ENCODE measurements around the gene TRAPPC12. TPM values are rescaled to one million over a fixed set of nuclear protein-coding genes. Genes with fewer than 3 reads are reported as not detected.

The TRAPPC12 gene
- total RNA-seq, 1 experiment from 2014 or later: 72.8 TPM

- Mint-ChIP-seq H3K9me3 (no peaks in the 10 kb centered on the region), H3K4me3 (no peak overlapping the region), H3K27me3 (ENCODE audit: low read depth) (no peaks in the 10 kb centered on the region), H3K4me1 (peaks cover 17% of the 10 kb centered on the region), H3K36me3 (peaks cover 22% of the 10 kb centered on the region), H3K27ac (no peak overlapping the region)
- ATAC-seq: no peak
- DNase-seq (ENCODE audit: low spot score): no peak
- TF ChIP-seq NR3C1 (CRISPR knock-in tag; conservative IDR thresholded peaks at IDR 0.05; ENCODE audit: low read depth) (no peak), E2F1 (CRISPR knock-in tag; IDR thresholded peaks at IDR 0.05) (no peak), E2F4 (CRISPR knock-in tag; IDR thresholded peaks at IDR 0.05; ENCODE audit: borderline replicate concordance, low read depth) (no peak), ESRRA (CRISPR knock-in tag; IDR thresholded peaks at IDR 0.05; ENCODE audit: borderline replicate concordance) (no peak)
- CTCF ChIA-PET: no interaction called here
- POLR2A ChIA-PET: no interaction called here
Measured at GRCh38 chr2:3457524-3458395, 78.3 kb downstream of the TRAPPC12 start.

GRCh38 chr2:3458396-3459184 lies 79.1 kb downstream of the TRAPPC12 start:
- H3K9me3 Mint-ChIP-seq: no peaks in the 10 kb centered on the region
- ChIA-PET POLR2A (no interaction called here), CTCF (interaction anchor here (0.9 to 5.1 kb wide), 2 partner anchors 15 to 48 kb away, joined by 3 to 30 read pairs; no protein-coding TSS in a partner anchor)
- DNase-seq (ENCODE audit: low spot score) (no peak), ATAC-seq (no peak)
- TF ChIP-seq TP53 (CRISPR knock-in tag; IDR thresholded peaks at IDR 0.05): no peak
- no peak for TF ChIP-seq CREB1 (CRISPR knock-in tag; IDR thresholded peaks at IDR 0.05)
- no peak for TF ChIP-seq ATF6 (CRISPR knock-in tag; IDR thresholded peaks at IDR 0.05)
- no peak for TF ChIP-seq NR3C1 (CRISPR knock-in tag; conservative IDR thresholded peaks at IDR 0.05; ENCODE audit: low read depth)
- no peak for TF ChIP-seq ATF3 (CRISPR knock-in tag; conservative IDR thresholded peaks at IDR 0.05)
- no peak for TF ChIP-seq ZNF423 (CRISPR knock-in tag; IDR thresholded peaks at IDR 0.05)
- no peak for TF ChIP-seq JAZF1 (CRISPR knock-in tag; IDR thresholded peaks at IDR 0.05)
- TF ChIP-seq GABPB1 (CRISPR knock-in tag; IDR thresholded peaks at IDR 0.05): no peak
- TF ChIP-seq ESRRA (CRISPR knock-in tag; IDR thresholded peaks at IDR 0.05; ENCODE audit: borderline replicate concordance): no peak
- no peak for TF ChIP-seq SP1 (CRISPR knock-in tag; conservative IDR thresholded peaks at IDR 0.05)
- TF ChIP-seq ZNF416 (CRISPR knock-in tag; IDR thresholded peaks at IDR 0.05): no peak
- no peak for TF ChIP-seq IRF2 (CRISPR knock-in tag; IDR thresholded peaks at IDR 0.05; ENCODE audit: borderline replicate concordance, low read depth)
- peaks cover 22% of the 10 kb centered on the region for H3K36me3 Mint-ChIP-seq
- H3K4me1 Mint-ChIP-seq: peaks cover 26% of the 10 kb centered on the region
- no peak overlapping the region for H3K4me3 Mint-ChIP-seq
- H3K27ac Mint-ChIP-seq: no peak overlapping the region
- no peaks in the 10 kb centered on the region for H3K27me3 Mint-ChIP-seq (ENCODE audit: low read depth)
